PC-3 (cell line): ENCODE results near the gene UBE2E2.

ENCODE experiments used
- CTCF ChIP-seq: fragments of 300-600 bp; sonication (generic); conservative IDR thresholded peaks from 2 replicates; pipeline ENCODE4 v1.5.1; 2017; ENCODE audit warnings: antibody characterized with exemption, low read depth, mild to moderate bottlenecking, low read length
- EZH2 ChIP-seq: fragments of 300-600 bp; sonication (generic); IDR thresholded peaks from one replicate; pipeline ENCODE4 v1.6.1; 2017; ENCODE audit warnings: antibody characterized with exemption, mild to moderate bottlenecking, low read length; ENCODE audit not compliant: unreplicated experiment

DNA sequence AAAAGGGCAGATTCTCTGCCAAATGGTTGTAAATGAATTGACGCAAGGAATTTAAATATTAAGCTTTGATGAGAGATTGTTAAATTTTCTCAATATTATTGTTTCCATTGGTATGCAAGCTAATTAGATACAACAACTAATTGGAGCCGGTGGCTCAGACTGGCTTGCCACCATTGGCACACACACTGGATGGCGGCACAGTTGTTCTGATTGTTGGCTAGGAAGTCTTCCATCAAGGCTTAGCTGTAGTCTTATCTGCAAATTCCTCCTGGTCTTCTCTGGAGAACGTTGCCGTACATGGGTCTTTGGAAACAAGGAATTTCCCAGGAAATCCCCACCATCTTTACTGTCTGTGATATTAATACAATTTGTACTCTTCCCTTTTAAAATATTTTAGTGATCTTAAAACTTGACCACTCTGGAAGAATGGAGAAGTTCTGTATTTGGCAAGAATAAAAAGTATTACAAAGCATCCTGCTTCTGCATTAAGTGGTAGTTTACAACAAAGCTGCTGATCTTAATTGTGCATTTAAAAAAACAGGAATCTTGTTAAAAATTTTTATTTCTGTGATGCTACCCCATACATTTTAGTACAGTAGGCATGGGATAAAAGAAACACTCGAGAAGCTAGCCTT lies 126.5 kb downstream of the UBE2E2 start:
- no peak for TF ChIP-seq CTCF
- TF ChIP-seq EZH2: no peak
